Testis (tissue), 2 donors: Measurements from ENCODE around the gene PPP1R3F.
"Not testable (repeated sequence)": the region's sequence is repeated elsewhere in the genome, so short reads cannot be mapped to it uniquely, and the experiment has no call there.

Source experiments
- POLR2A ChIP-seq: fragments of 450-650 bp; IDR thresholded peaks from one replicate; pipeline ENCODE4 v1.6.1; 2017; ENCODE audit warnings: antibody characterized with exemption, mild to moderate bottlenecking, moderate library complexity
- TF ChIP-seq, protein P1 (sequence below), 3 experiments: fragments of 450-650 bp in 2 of 3; fragments of 200-600 bp in 1 of 3; sonication (generic) in 1 of 3; IDR thresholded peaks; one replicate each; pipeline ENCODE4 v1.5.1; 2016 to 2019; ENCODE audit warnings: antibody characterized with exemption in 3 of 3, mild to moderate bottlenecking in 2 of 3, moderate library complexity in 1 of 3

DNA sequence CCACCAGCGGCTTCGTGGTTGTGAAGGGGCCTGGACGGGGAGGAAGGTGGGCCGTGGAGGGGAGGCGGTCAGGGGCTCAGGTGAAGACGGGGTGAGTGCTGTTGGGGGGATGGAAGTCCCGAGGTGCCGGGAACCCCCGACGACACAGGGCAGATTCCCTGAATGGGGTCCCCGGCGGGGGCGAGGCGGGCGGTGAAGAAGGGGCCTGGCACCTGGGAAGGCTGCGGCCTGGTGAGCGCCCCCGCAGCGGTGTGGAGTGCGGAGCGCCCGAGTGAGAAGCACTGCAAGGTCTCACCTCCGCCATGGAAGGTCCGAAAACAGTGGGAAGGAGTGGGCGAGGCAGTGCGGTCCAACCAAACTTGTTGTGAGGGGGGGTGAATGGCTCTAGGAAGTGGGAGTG is 62.2 kb downstream of the PPP1R3F start:
- TF ChIP-seq POLR2A, result not testable (repeated sequence)
- TF ChIP-seq, protein P1, sequence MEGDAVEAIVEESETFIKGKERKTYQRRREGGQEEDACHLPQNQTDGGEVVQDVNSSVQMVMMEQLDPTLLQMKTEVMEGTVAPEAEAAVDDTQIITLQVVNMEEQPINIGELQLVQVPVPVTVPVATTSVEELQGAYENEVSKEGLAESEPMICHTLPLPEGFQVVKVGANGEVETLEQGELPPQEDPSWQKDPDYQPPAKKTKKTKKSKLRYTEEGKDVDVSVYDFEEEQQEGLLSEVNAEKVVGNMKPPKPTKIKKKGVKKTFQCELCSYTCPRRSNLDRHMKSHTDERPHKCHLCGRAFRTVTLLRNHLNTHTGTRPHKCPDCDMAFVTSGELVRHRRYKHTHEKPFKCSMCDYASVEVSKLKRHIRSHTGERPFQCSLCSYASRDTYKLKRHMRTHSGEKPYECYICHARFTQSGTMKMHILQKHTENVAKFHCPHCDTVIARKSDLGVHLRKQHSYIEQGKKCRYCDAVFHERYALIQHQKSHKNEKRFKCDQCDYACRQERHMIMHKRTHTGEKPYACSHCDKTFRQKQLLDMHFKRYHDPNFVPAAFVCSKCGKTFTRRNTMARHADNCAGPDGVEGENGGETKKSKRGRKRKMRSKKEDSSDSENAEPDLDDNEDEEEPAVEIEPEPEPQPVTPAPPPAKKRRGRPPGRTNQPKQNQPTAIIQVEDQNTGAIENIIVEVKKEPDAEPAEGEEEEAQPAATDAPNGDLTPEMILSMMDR (IDR thresholded peaks at IDR 0.05), result not testable (repeated sequence)
